HFF-Myc (cell line): ENCODE data around the gene KRT17.
"Not testable (repeated sequence)": the region's sequence is repeated elsewhere in the genome, so short reads cannot be mapped to it uniquely, and the experiment has no call there.

Experiments used
- DNase-seq: peaks from one replicate; pipeline ENCODE4 v3.0.0-alpha.2; 2011; ENCODE audit warnings: low read depth; ENCODE audit errors: extremely low read depth
- H3K4me3 ChIP-seq: replicated peaks from 2 replicates; pipeline ENCODE4 v1.5.1; 2011; ENCODE audit warnings: low read depth, mild to moderate bottlenecking, control low read depth, low read length
- CTCF ChIP-seq: IDR thresholded peaks from 2 replicates; pipeline ENCODE4 v1.5.1; 2012; ENCODE audit warnings: mild to moderate bottlenecking, low read depth, low read length, control low read depth; ENCODE audit errors: missing control alignments

KRT17 gene

GRCh38 chr17:41618341-41619035 is 5.9 kb downstream of the KRT17 start:
- TF ChIP-seq CTCF = no peak
- no peak for DNase-seq
- H3K4me3 ChIP-seq = no peak overlapping the region

GRCh38 chr17:41617698-41618097 is 6.7 kb downstream of the KRT17 start:
- H3K4me3 ChIP-seq = no peak overlapping the region

GRCh38 chr17:41617136-41617535 is 7.2 kb downstream of the KRT17 start:
- no peak overlapping the region for H3K4me3 ChIP-seq
- no peak for DNase-seq

More at GRCh38 chr17:41617698-41618097, 6.7 kb downstream of the KRT17 start:
- no peak for TF ChIP-seq CTCF
- DNase-seq = no peak

GRCh38 chr17:41616486-41616885 is 7.9 kb downstream of the KRT17 start:
- not testable (repeated sequence) for H3K4me3 ChIP-seq, DNase-seq

More at GRCh38 chr17:41617136-41617535, 7.2 kb downstream of the KRT17 start:
- no peak for TF ChIP-seq CTCF

GRCh38 chr17:41615454-41615853 is 8.9 kb downstream of the KRT17 start:
- no peak overlapping the region for H3K4me3 ChIP-seq
- no peak for DNase-seq
- no peak for TF ChIP-seq CTCF

- DNase-seq, H3K4me3 ChIP-seq: not testable (repeated sequence)
Measured at GRCh38 chr17:41614767-41615166, 9.6 kb downstream of the KRT17 start.

- no peak for DNase-seq
- no peak for TF ChIP-seq CTCF
- H3K4me3 ChIP-seq = no peak overlapping the region
Measured at GRCh38 chr17:41614098-41614497, 10.3 kb downstream of the KRT17 start.
